Loucy (cell line): ENCODE data around the gene NDUFS4.

Experiments used
- EZH2phosphoT487 ChIP-seq: fragments of 200-600 bp; IDR thresholded peaks from 2 replicates; pipeline ENCODE4 v1.6.1; 2018; ENCODE audit warnings: antibody characterized with exemption, mild to moderate bottlenecking, moderate library complexity, borderline replicate concordance
- TF ChIP-seq, protein P1 (sequence below): fragments of 200-600 bp; sonication (generic); conservative IDR thresholded peaks from 2 replicates; pipeline ENCODE4 v1.5.1; 2014; ENCODE audit warnings: mild to moderate bottlenecking, antibody characterized with exemption, low read length

DNA sequence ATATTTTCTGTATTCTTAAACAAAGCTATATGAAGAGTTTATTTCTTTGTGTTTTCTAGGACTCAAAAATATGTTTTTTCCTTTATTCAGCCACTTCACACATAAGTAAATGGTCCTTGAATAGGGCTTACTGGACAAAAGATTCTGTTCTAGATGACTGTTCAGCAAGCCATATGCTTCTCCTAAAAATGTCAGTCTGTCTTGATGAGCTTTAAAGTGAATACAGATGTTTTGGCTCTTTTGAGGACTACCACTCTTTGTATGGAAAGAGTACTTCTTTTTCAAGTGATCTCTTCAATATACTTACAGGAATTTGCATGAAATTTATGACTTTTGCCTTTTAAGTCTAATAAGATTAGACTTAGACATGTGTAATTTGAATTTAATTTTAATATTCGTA, 8.4 kb downstream of the NDUFS4 start:
- TF ChIP-seq, protein P1, sequence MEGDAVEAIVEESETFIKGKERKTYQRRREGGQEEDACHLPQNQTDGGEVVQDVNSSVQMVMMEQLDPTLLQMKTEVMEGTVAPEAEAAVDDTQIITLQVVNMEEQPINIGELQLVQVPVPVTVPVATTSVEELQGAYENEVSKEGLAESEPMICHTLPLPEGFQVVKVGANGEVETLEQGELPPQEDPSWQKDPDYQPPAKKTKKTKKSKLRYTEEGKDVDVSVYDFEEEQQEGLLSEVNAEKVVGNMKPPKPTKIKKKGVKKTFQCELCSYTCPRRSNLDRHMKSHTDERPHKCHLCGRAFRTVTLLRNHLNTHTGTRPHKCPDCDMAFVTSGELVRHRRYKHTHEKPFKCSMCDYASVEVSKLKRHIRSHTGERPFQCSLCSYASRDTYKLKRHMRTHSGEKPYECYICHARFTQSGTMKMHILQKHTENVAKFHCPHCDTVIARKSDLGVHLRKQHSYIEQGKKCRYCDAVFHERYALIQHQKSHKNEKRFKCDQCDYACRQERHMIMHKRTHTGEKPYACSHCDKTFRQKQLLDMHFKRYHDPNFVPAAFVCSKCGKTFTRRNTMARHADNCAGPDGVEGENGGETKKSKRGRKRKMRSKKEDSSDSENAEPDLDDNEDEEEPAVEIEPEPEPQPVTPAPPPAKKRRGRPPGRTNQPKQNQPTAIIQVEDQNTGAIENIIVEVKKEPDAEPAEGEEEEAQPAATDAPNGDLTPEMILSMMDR: no peak
- TF ChIP-seq EZH2phosphoT487: no peak
